ENCODE data around the gene RHAG.

GRCh38 chr6:49645139-49645538 lies 8.5 kb upstream of the RHAG start:
- no peak for TF ChIP-seq CTCF (conservative IDR thresholded peaks at IDR 0.05; ENCODE audit: low read depth in 2 of 2)
- TF ChIP-seq POLR2AphosphoS5 (IDR thresholded peaks at IDR 0.05; ENCODE audit: low read depth): no peak
- TF ChIP-seq JUNB (IDR thresholded peaks at IDR 0.05; ENCODE audit: unreplicated experiment): no peak
- no peak for TF ChIP-seq EZH2 (IDR thresholded peaks at IDR 0.05; ENCODE audit: low read depth, unreplicated experiment)
- TF ChIP-seq REST (IDR thresholded peaks at IDR 0.05; ENCODE audit: unreplicated experiment): no peak
- no peak for TF ChIP-seq EZH2phosphoT487 (IDR thresholded peaks at IDR 0.05; ENCODE audit: unreplicated experiment)
- TF ChIP-seq ZNF331 (CRISPR knock-in tag; IDR thresholded peaks at IDR 0.05; ENCODE audit: low read depth): no peak
- TF ChIP-seq CREB1 (CRISPR knock-in tag; IDR thresholded peaks at IDR 0.05; ENCODE audit: low read depth): no peak
- TF ChIP-seq ETS1 (IDR thresholded peaks at IDR 0.05): no peak
- no peak for TF ChIP-seq STAT1 (IDR thresholded peaks at IDR 0.05; ENCODE audit: unreplicated experiment)

All from GM23338 (cell line).